ENCODE results near the gene ENO1.

DNA sequence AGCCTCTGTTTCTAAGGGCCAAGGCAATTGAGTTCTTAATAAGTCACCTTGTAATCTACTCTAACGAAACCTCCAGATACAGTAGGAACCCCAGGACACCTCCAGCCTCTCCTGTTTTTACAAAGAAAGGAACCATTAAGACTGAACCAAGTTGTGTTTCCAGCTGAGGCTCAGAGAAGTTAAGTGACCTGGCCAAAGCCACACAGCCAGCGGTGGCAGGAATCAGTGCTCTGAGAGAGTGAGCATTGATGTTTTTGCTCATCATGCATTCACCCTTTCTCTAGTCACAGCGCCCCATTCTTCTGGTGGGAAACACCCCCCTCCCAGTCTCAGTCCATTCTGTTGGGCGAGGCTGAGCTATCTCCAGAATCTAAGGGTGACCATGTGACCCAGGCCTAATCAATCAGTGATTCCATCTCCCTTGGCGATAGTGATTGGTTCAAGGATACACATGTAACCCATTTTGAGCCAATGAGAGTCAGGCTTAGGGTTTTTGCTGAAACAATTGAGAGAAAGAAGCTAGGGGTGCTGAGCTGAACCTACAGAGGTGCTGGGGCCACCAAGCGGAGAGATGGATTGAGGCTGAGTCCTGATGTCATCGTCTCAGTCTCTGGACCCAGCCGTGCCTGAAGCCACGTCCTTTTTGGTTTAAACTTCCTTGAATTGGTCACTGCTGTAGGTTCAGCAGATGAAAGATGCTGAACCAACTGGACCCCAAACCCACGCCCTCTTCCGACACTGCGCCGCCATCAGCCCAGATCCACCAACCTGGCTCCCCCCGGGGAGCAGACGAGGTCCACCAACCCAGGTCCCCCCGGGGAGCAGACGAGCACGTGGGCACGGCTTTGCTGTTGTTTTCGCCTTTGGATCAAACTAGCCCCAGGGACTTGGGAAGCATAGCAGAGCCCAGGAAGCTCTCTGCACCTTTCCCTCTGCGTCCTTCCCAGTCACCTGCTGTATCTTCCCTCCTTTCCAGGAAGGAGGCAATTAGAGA, 33.1 kb downstream of the ENO1 start:
- TF ChIP-seq, protein P1, sequence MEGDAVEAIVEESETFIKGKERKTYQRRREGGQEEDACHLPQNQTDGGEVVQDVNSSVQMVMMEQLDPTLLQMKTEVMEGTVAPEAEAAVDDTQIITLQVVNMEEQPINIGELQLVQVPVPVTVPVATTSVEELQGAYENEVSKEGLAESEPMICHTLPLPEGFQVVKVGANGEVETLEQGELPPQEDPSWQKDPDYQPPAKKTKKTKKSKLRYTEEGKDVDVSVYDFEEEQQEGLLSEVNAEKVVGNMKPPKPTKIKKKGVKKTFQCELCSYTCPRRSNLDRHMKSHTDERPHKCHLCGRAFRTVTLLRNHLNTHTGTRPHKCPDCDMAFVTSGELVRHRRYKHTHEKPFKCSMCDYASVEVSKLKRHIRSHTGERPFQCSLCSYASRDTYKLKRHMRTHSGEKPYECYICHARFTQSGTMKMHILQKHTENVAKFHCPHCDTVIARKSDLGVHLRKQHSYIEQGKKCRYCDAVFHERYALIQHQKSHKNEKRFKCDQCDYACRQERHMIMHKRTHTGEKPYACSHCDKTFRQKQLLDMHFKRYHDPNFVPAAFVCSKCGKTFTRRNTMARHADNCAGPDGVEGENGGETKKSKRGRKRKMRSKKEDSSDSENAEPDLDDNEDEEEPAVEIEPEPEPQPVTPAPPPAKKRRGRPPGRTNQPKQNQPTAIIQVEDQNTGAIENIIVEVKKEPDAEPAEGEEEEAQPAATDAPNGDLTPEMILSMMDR (IDR thresholded peaks at IDR 0.05) = no peak
- no peak for TF ChIP-seq POLR2A (IDR thresholded peaks at IDR 0.05)
